Neural cell (in vitro differentiated cells): ENCODE results near the gene PAPPA2. TPM values are rescaled to one million over a fixed set of nuclear protein-coding genes. Genes with fewer than 3 reads are reported as not detected.

Source experiments
- H2AFZ ChIP-seq: fragments of 200-600, 300-800 bp; sonication (generic), shearing (Covaris generic); 2 replicates; pipeline ENCODE4 v1.6.0; 2014; ENCODE audit warnings: low read depth, mild to moderate bottlenecking, antibody characterized with exemption, low read length, moderate library complexity
- H3F3A ChIP-seq: fragments of 200-600 bp; shearing (Covaris generic); 2 replicates; pipeline ENCODE4 v1.6.1; 2016; ENCODE audit warnings: mild to moderate bottlenecking, moderate library complexity, mixed read lengths, antibody characterized with exemption, low read length; ENCODE audit not compliant: insufficient read depth, poor library complexity, severe bottlenecking
- H3K27ac ChIP-seq: fragments of 200-600, 300-800 bp; sonication (generic), shearing (Covaris generic); 2 replicates; pipeline ENCODE4 v1.5.1; 2014; ENCODE audit warnings: mild to moderate bottlenecking, low read length, moderate library complexity
- H3K27me3 ChIP-seq: fragments of 300-800, 200-600 bp; sonication (generic), shearing (Covaris generic); 2 replicates; pipeline ENCODE4 v1.6.0; 2014; ENCODE audit warnings: mild to moderate bottlenecking, low read depth, low read length, moderate library complexity; ENCODE audit not compliant: insufficient read depth
- H3K36me3 ChIP-seq: fragments of 300-800, 200-600 bp; sonication (generic), shearing (Covaris generic); 2 replicates; pipeline ENCODE4 v1.5.1; 2014; ENCODE audit warnings: mild to moderate bottlenecking, antibody characterized with exemption, low read length, moderate library complexity; ENCODE audit not compliant: insufficient read depth
- H3K4me2 ChIP-seq: fragments of 300-800, 200-600 bp; sonication (generic), shearing (Covaris generic); 2 replicates; pipeline ENCODE4 v1.6.0; 2014; ENCODE audit warnings: mild to moderate bottlenecking, low read length
- H3K4me3 ChIP-seq: fragments of 300-800, 200-600 bp; sonication (generic), shearing (Covaris generic); 2 replicates; pipeline ENCODE4 v1.5.1; 2014; ENCODE audit warnings: mild to moderate bottlenecking, low read length, moderate library complexity
- H3K79me2 ChIP-seq: fragments of 200-600 bp; shearing (Covaris generic); replicated peaks from 2 replicates; pipeline ENCODE4 v1.6.0; 2014; ENCODE audit warnings: mild to moderate bottlenecking, low read length, moderate library complexity; ENCODE audit not compliant: insufficient read depth
- H3K9ac ChIP-seq: fragments of 300-800, 200-600 bp; sonication (generic), shearing (Covaris generic); 2 replicates; pipeline ENCODE4 v1.6.1; 2016; ENCODE audit warnings: mild to moderate bottlenecking, low read length, mixed read lengths
- H3K9me2 ChIP-seq: fragments of 200-600 bp; shearing (Covaris generic); 2 replicates; pipeline ENCODE4 v1.6.1; 2016; ENCODE audit warnings: mild to moderate bottlenecking, low read length, mixed read lengths; ENCODE audit not compliant: insufficient read depth
- H3K9me3 ChIP-seq: fragments of 200-600, 300-800 bp; sonication (generic), shearing (Covaris generic); 2 replicates; pipeline ENCODE4 v1.6.1; 2016; ENCODE audit warnings: mild to moderate bottlenecking, mixed run types, low read length, moderate library complexity, mixed read lengths
- H4K20me1 ChIP-seq: fragments of 200-600 bp; shearing (Covaris generic); 2 replicates; pipeline ENCODE4 v1.6.1; 2016; ENCODE audit warnings: mild to moderate bottlenecking, mixed run types; ENCODE audit not compliant: insufficient read depth
- CTCF ChIP-seq: fragments of 450-650 bp; IDR thresholded peaks from 2 replicates; pipeline ENCODE4 v1.5.1; 2014; ENCODE audit warnings: antibody characterized with exemption, mild to moderate bottlenecking, moderate library complexity; ENCODE audit not compliant: poor library complexity, severe bottlenecking
- EP300 ChIP-seq: fragments of 450-650 bp; conservative IDR thresholded peaks from 2 replicates; pipeline ENCODE4 v1.6.1; 2014; ENCODE audit warnings: antibody characterized with exemption, mild to moderate bottlenecking, moderate library complexity; ENCODE audit not compliant: poor library complexity, severe bottlenecking
- EZH2 ChIP-seq: fragments of 200-600, 300-800 bp; shearing (Covaris generic), sonication (generic); IDR thresholded peaks from 2 replicates; pipeline ENCODE4 v1.6.1; 2014; ENCODE audit warnings: antibody characterized with exemption, low read length, borderline replicate concordance, mild to moderate bottlenecking; ENCODE audit not compliant: insufficient read depth, poor library complexity, severe bottlenecking
- MXI1 ChIP-seq: fragments of 450-650 bp; conservative IDR thresholded peaks from 2 replicates; pipeline ENCODE4 v1.6.1; 2014; ENCODE audit warnings: antibody characterized with exemption, mild to moderate bottlenecking; ENCODE audit not compliant: poor library complexity, severe bottlenecking
- POLR2AphosphoS5 ChIP-seq: IDR thresholded peaks from 2 replicates; pipeline ENCODE4 v1.6.1; 2012
- RAD21 ChIP-seq: fragments of 450-650 bp; conservative IDR thresholded peaks from 2 replicates; pipeline ENCODE4 v1.6.1; 2014; ENCODE audit warnings: antibody characterized with exemption, mild to moderate bottlenecking, moderate library complexity
- REST ChIP-seq: IDR thresholded peaks from 2 replicates; pipeline ENCODE4 v1.6.1; 2012; ENCODE audit warnings: borderline replicate concordance
- SMC3 ChIP-seq: fragments of 450-650 bp; conservative IDR thresholded peaks from 2 replicates; pipeline ENCODE4 v1.6.1; 2014; ENCODE audit warnings: antibody characterized with exemption, mild to moderate bottlenecking, moderate library complexity; ENCODE audit not compliant: poor library complexity
- TAF1 ChIP-seq: IDR thresholded peaks from 2 replicates; pipeline ENCODE4 v1.6.1; 2012; ENCODE audit warnings: low read depth
- polyA plus RNA-seq: library from polyadenylated mRNA; depleted of rRNA; stranded (reverse); fragments of >200 nt; gene quantifications from 2 replicates; pipeline ENCODE4 v1.2.3, GENCODE V29; 2014

PAPPA2 gene
- polyA plus RNA-seq, 1 donor from 2014 or later = 0.59 TPM

GRCh38 chr1:176829261-176829660 is 366.3 kb downstream of the PAPPA2 start:
- H3K9me3 ChIP-seq = no peaks in the 10 kb centered on the region
- no peak overlapping the region for H2AFZ ChIP-seq

GRCh38 chr1:176831150-176831549 is 368.2 kb downstream of the PAPPA2 start:
- no peaks in the 10 kb centered on the region for H3K9me3 ChIP-seq
- no peaks in the 10 kb centered on the region for H3K79me2 ChIP-seq
- no peak overlapping the region for H3K4me3 ChIP-seq
- H3K9me2 ChIP-seq = no peaks in the 10 kb centered on the region
- H3K27me3 ChIP-seq = no peaks in the 10 kb centered on the region
- no peak overlapping the region for H3K27ac ChIP-seq
- H3K4me2 ChIP-seq = no peak overlapping the region
- no peaks in the 10 kb centered on the region for H4K20me1 ChIP-seq
- H3K9ac ChIP-seq = no peak overlapping the region
- no peak for TF ChIP-seq TAF1
- no peak overlapping the region for H2AFZ ChIP-seq
- no peaks in the 10 kb centered on the region for H3F3A ChIP-seq
- H3K36me3 ChIP-seq = no peaks in the 10 kb centered on the region

More at GRCh38 chr1:176829261-176829660, 366.3 kb downstream of the PAPPA2 start:
- Histone ChIP-seq H3K9me2 (no peaks in the 10 kb centered on the region), H3K36me3 (no peaks in the 10 kb centered on the region), H4K20me1 (no peaks in the 10 kb centered on the region), H3F3A (no peaks in the 10 kb centered on the region), H3K27ac (no peak overlapping the region), H3K79me2 (no peaks in the 10 kb centered on the region), H3K27me3 (no peaks in the 10 kb centered on the region), H3K4me2 (no peak overlapping the region), H3K4me3 (no peak overlapping the region), H3K9ac (no peak overlapping the region)
- TF ChIP-seq SMC3 (no peak), POLR2AphosphoS5 (no peak), REST (no peak), EZH2 (no peak), EP300 (no peak), TAF1 (no peak), CTCF (no peak), MXI1 (no peak), RAD21 (no peak)

- no peak overlapping the region for H3K4me2 ChIP-seq
- no peaks in the 10 kb centered on the region for H3K27me3 ChIP-seq
- H3K79me2 ChIP-seq = no peaks in the 10 kb centered on the region
- no peak overlapping the region for H3K4me3 ChIP-seq
- no peaks in the 10 kb centered on the region for H4K20me1 ChIP-seq
- H3K27ac ChIP-seq = no peak overlapping the region
- TF ChIP-seq CTCF (no peak), EP300 (no peak), SMC3 (no peak), MXI1 (no peak), POLR2AphosphoS5 (no peak), REST (no peak)
- no peaks in the 10 kb centered on the region for H3F3A ChIP-seq
- H2AFZ ChIP-seq = no peak overlapping the region
- no peaks in the 10 kb centered on the region for H3K36me3 ChIP-seq
- H3K9me2 ChIP-seq = no peaks in the 10 kb centered on the region
- H3K9ac ChIP-seq = no peak overlapping the region
- H3K9me3 ChIP-seq = no peaks in the 10 kb centered on the region
Measured at GRCh38 chr1:176837708-176838107, 374.7 kb downstream of the PAPPA2 start.
